ENCODE results near the gene GATD1.
"Not testable (repeated sequence)": the region's sequence is repeated elsewhere in the genome, so short reads cannot be mapped to it uniquely, and the experiment has no call there.

The GATD1 gene

DNA sequence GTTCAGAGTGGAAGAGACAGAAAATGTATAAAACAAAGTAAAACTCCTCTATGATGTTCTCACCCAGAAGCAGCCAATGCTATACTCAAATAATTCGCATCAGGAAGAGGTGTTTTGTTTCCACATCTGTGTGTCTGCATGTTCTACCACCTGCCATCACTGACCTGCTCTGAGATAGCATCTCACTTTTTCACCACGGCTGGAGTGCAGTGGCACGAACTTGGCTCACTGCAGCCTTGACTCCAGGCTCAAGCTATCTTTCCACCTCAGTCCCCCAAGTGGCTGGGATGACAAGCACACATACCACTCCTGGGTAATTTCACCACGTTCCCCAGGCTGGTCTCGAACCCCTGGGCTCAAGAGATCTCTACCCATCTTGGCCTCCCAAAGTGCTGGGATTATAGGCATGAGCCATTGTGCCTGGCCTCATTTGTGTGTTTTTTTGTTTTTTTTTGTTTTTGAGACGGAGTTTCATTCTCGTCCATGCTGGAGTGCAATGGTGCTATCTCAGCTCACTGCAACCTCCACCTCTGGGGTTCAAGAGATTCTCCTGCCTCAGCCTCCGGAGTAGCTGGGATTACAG, 15.7 kb downstream of the GATD1 start:
- no peak for DNase-seq

DNA sequence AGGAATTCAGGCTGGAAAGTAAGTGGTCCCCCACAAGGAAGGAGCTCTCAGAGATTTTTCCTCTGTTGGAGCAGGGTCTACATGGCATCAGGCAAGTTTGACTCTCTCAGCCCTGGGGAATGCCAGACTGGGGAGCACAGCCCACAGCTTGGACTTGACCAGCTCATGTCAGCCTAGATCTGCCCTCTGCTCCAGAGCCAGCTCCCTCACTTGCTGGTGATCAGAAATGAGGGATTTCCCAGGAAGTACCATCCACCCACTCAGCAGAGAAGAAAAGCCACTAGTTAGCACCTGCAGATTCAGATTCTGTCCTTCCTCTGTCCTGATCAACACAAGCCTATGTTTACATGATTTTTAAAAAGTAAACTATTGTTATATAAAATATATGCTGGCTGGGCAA, 17.1 kb downstream of the GATD1 start:
- DNase-seq: no peak

DNA sequence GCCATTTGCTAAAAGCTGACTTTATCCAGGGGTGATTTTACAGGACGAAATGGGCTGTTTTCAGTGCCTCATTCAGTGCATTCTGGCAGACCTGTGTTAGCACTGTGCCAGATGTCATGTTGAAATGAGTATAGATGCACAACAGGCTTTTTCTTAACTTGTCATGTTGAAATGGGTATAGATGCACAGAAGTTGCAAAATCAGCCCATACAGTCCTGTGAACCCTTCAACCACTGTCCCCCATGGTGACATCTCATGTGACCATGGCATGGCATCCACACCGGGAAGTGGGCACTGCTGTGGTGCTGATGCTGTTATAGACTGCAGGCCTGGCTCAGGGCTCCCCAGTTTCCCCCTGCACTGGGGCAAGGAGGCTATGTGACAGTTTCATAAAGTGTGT, 27.6 kb downstream of the GATD1 start:
- no peak for DNase-seq

DNA sequence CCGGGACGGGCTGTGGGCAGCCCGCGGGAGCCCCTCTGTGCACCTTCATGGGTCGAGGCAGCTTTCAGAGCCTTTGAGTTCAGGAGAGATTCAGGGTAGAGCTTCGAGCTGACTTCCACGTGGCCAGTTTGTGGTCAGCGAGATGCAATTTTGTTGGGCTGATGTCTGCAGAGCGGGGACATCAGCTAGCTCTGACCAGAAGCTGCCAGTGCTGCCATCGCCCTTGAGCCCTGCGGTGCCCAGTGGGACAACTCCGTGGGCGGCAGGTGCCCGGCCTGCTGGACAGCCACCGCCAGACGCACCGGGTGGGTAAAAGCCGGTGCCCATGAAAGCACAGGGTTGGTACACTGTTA, 29.3 kb downstream of the GATD1 start:
- no peak for DNase-seq

DNA sequence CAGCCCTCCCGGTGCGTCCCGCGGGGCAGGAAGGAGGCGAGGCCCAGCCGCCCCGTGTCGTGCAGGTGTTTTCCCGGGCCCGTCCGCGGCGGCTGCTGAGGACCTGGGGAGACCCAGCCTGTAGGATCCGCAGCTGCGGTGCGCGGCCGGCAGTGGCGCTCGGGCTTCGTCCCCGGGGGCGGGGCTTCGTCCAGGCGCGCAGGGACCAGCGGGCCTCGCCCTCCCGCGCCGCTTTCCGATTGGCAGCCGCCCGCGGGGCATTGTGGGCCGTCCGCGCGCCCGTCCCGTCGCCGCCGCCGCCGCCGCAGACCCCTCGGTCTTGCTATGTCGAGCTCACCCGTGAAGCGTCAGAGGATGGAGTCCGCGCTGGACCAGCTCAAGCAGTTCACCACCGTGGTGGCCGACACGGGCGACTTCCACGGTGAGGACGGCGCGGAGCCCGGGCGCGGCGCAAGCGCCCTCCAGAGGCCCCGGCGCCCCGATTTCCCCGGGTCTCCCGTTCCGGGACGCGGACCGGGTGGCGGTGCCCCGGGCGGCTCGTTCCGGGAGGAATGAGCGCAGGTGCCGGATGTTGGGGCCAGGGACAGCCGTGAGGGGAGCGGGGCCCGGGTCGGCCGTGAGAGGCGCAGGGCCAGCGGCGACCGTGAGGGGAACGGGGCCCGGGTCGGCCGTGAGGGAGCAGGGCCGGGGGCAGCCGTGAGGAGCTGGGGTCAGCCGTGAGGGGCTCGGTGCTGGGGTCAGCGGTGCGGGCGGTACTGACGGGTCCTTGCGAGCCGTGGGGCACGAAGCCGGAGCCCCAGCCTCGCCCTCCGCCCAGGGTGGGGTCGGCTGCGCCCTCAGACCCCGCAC, 29.9 kb downstream of the GATD1 start, which contains the start of gene TALDO1:
Gene TALDO1 (plus strand): TSS at position 307 of the 849 bp plus-strand sequence. CDS start 18 bp downstream, at position 325.
- peak; percentile 89 for DNase-seq

DNA sequence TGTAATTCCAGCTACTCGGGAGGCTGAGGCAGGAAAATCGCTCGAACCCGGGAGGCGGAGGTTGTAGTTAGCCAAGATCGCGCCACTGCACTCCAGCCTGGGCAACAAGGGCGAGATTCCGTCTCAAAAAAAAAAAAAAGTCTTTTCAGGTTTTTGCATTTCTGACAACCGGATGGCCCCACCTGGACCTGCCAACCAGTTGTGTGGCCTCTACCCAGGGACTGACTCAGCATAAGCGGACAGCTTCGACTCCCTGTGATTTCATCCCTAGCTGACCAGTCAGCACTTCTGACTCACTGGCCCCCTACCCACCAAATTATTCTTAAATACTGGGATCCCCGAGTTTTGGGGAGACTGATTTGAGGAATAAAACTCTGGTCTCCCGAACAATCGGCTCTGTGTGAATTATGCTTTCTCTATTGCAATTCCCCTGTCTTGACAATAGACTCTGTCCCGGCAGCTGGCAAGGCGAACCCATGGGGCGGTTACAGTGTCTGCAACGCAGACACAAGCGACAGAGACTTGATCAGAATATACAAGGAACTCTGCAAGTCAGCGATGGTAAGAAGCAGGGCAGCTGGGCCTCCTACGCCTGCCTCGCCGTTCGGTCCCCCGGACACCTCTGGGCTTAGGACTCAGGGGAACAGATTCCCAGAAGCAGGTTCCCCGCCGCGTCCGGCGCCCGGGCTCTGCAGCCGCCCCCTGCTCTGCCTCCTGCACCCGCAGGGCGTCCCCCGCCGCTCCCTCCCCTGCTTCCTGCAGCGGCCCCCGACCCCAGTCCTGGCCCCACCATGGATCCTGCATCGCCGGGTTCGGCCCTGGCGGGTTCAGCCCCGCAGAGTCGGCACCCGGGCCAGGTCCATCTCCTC, 30.8 kb downstream of the GATD1 start:
- DNase-seq: peak; percentile 44

DNA sequence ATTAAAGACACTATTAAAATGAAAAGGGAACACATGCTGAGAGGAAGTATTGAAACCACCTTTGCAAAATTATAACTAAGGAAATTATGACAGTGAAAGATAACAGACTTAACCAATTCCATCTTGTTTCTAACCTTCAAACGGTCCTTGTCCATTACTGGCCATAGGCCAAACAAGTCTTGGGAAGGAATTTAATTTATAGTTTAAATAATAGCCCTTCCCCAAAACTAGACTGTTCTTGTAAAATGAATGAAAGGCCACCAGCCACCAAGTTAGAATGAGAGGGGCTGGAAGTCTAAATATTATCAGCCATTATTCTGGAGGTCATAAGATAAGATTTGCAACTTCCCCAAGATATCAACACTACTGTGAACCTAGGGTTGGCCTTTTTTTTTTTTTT, 31.9 kb downstream of the GATD1 start:
- no peak for DNase-seq

DNA sequence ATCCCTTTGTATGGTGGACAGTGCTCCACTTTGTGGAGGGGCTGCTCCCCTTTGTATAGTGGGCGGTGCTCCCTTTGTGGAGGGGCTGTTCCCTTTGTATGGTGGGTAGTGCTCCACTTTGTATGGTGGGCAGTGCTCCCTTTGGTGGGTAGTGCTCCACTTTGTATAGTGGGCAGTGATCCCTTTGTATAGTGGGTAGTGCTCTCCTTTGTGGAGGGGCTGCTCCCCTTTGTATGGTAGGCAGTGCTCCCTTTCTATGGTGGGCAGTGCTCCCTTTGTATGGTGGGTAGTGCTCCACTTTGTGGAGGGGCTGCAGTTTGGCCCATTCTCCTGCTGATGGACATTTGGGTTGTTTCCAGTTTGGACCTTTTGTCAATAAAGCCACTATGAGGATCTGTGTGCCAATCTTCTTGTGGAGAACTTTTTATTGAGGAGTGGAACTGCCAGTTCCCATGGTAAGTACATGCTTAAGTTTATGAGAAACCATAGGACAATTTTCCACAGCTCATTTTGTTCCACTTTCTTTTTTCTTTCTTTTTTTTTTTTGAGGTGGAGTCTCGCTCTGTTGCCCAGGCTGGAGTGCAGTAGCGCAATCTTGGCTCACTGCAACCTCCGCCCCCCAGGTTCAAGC, 34.6 kb downstream of the GATD1 start:
- no peak for DNase-seq

DNA sequence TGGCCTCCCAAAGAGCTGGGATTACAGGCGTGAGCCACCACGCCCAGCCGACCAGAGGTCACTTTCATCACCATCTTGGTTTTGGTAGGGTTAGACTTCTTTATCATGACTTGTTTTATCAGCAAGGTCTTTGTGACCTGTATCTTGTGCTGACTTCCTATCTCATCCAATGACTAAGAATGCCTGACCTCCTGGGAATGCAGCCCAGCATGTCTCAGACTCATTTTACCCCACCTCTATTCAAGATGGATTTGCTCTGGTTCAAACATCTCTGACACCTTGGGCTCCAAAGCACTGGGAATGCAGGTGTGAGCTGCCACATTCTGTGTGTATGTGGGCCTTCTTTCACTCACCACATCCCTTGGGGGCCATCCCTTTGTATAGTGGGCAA, 35.1 kb downstream of the GATD1 start:
- DNase-seq: no peak

DNA sequence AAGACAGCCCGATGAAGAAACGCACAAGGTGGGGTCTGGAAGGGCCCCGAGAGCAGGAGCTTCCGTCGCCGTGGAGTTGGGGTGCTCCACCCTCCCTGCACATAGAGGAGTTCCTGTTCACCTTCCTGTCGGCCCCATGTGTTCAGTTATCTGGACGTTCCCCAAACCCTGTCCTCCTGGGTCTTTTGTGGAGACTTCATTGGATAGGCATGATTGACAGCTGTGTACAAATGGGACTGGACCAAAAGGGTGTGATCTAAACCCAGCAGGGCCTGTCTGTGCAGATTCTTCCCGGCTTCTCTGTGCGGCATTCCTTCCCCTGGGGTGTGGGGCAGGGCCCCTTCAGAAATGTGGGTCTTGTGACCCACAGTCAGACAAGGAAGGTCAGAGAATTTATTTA, 39.4 kb downstream of the GATD1 start:
- peak; percentile 51 for DNase-seq

DNA sequence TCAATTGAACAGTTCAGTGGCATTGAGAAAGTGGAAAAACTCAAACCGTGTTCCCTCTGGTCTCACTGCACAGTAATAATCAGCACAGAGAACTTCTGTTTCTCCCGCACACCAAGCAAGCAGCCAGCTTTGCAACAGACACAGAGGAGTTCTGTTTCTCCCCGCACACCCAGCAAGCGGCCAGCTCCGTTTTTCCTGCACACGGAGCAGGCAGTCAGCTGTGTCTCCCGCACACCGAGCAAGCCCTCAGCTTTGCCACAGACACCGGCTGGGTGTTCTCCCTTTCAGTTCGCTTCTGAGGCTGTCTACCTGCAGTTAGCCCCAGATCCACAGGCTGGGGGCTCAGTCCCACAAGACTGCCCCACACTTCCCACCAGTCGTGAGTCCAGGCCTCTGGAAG, 39.9 kb downstream of the GATD1 start:
- peak; percentile 27 for DNase-seq

DNA sequence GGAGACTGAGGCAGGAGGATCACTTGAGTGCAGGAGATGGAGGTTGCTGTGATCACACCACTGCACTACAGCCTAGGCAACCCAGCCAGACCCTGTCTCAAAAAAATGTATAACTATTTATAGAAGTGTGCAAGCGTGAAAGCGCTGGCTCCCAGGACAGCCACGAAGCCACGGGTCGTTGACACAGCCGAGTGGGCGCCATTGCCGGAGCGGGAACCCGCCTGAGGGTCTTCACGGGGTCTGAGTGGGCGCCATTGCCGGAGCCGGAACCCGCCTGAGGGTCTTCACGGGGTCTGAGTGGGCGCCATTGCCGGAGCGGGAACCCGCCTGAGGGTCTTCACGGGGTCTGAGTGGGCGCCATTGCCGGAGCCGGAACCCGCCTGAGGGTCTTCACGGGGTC, 42.7 kb downstream of the GATD1 start:
- not testable (repeated sequence) for DNase-seq

DNA sequence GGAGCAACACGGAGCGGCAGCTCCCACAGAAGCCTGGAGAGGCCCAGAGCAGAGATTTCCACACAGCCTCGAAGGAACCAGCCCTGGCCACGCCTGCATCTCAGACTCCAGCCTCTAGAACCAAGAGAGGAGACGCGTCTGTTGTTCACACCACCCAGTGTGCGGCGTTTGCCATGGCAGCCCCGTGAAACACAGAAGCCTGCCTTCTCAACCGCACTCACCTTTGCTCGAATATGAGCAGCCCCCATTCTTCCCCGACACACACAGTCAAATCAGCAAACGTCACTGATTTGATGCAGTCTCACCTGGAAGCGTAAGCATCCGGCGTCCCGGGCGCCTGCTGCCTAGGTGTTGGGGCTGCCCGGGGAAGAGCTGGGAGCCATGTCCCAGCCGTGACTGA, 44.2 kb downstream of the GATD1 start:
- no peak for DNase-seq

DNA sequence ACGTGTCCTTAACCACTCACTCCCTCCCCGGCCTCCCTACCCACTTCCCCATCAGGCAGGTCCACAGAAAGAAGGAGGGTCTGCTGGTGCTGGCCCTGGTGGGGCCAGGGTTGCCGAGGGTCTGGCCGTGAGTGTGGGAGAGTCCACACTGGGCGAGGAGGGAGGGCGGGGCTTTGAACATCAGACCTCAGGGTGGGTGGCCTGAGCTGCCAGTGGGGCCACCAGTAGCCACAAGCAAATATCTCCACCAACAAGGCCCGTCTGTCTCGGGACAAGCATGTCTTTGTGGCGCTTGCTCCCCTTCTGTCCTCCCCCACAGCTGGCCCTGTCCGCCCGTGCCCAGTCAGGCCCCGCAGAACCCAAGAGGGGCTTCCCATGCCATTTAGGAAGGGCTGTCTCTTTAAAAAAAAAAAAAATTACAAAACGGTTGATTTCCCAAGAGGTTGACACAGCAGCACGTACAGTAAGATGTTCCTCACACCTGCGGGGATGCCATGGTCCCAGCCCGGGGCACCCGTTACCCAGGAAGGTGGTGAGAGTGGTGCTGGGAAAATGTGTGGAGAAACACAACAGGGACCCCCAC, 47.7 kb downstream of the GATD1 start:
- no peak for DNase-seq

DNA sequence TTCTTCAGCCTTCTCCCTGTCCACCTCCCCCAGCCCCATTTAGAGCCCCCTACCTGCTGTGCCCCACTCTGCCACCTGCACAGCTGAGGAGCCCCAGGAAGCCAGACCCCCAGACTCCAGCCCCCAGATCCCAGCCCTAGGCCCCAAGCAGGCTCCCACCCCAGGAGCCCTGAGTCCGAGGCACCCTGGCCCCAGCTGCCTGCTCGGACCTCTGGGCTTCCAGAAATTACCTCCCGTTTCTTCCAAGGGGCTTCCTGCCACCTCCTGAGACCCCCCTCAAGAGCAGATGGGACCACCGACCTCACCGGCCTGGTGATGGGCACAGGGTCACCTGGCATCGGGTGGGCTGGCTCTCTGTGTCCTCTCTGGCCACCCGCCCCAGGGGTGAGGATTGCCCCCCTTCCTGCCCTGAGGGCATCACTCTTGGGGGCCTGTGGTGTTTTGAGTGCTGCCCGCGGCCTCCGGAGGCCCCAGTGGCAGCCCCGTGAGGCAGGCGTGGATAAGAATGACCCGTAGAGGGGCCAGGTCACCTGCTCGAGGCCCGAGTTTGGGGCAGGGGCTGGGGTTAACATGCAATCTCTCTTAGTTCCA, 48.3 kb downstream of the GATD1 start:
- no peak for DNase-seq

DNA sequence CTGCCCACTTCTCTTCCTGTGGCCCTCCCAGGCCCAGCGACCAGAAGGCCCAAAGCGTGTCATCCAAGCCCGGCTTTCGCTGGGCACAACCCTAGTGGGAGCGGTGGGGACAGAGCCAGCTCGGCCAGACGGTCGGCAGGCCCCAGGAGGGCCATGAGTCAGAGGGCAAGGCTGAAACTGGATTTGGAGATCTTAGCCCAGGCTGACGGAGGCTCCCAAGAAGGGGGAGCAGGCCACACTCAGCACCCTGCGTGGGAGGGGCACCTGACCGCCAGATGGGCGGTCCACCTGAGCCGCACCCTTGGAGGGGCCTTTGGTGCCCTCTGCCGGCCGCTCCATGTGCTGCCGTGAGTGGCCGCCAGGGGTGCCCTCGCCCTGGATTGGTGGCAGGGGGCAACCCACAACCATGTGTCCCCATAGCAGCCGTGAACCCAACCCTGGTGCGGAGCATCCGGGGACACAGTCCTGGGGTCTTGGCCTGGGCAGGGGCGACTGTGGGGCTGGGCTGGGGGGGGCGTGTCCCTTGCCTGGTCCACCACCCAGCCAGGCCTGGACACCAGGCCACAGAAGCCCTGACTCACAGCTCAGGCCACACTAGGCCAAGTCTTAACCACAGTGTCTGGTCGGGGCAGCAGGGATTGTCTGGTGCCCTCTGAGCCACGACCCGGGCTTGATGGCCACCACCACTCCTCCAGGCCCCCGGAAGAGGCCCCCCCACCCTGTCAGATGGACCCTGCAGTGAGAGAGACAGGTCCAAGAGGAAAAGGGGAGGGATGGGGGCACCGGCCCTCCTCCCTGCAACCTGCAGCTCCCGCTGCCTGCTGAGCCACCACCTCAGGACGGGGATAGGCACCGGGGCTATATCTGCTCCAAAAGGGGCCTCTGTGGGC, 49.2 kb downstream of the GATD1 start:
- peak; percentile 84 for DNase-seq

DNA sequence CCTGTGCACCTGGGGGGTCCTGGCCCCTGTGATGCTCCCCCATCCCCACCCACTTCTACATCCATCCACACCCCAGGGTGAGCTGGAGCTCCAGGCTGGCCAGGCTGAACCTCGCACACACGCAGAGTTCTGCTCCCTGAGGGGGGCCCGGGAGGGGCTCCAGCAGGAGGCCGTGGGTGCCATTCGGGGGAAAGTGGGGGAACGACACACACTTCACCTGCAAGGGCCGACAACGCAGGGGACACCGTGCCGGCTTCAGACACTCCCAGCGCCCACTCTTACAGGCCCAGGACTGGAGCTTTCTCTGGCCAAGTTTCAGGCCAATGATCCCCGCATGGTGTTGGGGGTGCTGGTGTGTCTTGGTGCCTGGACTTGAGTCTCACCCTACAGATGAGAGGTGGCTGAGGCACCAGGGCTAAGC, 50.0 kb downstream of the GATD1 start:
- DNase-seq: no peak

DNA sequence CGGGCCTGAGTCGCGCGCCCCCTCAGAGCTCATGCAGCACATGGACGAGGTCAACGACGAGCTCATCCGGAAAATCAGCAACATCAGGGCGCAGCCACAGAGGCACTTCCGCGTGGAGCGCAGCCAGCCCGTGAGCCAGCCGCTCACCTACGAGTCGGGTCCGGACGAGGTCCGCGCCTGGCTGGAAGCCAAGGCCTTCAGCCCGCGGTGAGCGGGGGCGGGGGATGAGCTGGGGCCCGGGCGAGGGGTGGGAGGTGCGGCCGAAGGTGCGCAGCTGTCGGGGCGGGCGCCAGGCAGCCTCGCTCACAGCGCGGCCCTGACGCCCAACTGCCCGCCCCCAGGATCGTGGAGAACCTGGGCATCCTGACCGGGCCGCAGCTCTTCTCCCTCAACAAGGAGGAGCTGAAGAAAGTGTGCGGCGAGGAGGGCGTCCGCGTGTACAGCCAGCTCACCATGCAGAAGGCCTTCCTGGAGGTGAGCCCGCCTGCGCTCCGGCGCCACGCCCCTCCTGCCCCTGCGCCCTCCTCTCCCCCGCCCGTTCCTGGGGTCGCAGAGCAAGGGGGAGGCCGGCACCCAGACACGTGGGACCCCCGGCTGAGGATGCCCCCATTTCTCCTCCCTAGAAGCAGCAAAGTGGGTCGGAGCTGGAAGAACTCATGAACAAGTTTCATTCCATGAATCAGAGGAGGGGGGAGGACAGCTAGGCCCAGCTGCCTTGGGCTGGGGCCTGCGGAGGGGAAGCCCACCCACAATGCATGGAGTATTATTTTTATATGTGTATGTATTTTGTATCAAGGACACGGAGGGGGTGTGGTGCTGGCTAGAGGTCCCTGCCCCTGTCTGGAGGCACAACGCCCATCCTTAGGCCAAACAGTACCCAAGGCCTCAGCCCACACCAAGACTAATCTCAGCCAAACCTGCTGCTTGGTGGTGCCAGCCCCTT, 50.7 kb downstream of the GATD1 start:
- peak; percentile 70 for DNase-seq

DNA sequence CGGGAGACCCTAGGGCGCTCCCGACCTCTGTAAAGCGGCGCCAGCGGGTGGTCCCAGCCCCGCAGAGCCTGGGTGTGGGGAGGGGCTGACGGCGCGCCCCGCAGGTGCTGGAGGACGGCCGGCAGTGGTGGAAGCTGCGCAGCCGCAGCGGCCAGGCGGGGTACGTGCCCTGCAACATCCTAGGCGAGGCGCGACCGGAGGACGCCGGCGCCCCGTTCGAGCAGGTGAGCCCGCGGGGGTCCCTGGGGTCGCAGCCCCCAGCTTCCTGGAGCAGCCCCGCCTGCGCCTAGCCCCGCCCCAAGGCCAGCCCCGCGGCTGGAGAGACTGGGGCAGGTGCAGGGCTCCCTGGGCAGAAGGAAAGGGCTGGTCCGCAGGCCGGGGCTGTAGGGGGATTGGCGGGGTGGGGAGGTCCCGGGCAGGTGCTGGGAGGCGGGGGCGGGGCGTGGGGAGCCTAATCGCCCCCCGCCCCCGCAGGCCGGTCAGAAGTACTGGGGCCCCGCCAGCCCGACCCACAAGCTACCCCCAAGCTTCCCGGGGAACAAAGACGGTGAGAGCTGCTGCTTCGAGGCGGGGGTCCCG, 51.6 kb downstream of the GATD1 start:
- DNase-seq: peak; percentile 17

Data from CD4-positive, alpha-beta T cell treated with Interleukin-6 for 4 hours (primary cell).